ENCODE measurements around the gene ZNFX1.

DNA sequence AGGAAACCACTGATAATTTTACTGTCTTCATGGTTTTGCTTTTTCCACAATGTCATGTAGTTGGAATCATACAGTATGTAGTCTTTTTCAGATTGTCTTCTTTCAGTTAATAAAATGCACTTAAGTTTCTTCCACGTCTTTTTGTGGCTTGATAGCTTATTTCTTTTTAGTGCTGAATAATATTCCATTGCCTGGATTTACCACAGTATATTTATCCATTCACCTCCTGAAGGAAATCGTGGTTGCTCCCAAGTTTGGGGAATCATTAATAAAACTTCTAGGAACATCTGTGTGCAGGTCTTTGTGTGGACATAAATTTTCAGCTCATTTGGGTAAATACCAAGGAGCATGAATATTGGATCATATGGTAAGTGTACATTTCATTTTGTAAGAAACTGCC lies 38.8 kb upstream of the ZNFX1 start:
- TF ChIP-seq, protein P1, sequence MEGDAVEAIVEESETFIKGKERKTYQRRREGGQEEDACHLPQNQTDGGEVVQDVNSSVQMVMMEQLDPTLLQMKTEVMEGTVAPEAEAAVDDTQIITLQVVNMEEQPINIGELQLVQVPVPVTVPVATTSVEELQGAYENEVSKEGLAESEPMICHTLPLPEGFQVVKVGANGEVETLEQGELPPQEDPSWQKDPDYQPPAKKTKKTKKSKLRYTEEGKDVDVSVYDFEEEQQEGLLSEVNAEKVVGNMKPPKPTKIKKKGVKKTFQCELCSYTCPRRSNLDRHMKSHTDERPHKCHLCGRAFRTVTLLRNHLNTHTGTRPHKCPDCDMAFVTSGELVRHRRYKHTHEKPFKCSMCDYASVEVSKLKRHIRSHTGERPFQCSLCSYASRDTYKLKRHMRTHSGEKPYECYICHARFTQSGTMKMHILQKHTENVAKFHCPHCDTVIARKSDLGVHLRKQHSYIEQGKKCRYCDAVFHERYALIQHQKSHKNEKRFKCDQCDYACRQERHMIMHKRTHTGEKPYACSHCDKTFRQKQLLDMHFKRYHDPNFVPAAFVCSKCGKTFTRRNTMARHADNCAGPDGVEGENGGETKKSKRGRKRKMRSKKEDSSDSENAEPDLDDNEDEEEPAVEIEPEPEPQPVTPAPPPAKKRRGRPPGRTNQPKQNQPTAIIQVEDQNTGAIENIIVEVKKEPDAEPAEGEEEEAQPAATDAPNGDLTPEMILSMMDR (IDR thresholded peaks at IDR 0.05; ENCODE audit: low read depth, low read length), result no peak
- no peak for TF ChIP-seq EZH2phosphoT487 (IDR thresholded peaks at IDR 0.05; ENCODE audit: low read depth)
